ENCODE data around the gene PDE6A. TPM values are rescaled to one million over a fixed set of nuclear protein-coding genes. Genes with fewer than 3 reads are reported as not detected.

Gene PDE6A
- total and polyA plus RNA-seq, 2 experiments from 2014 or later: not detected

DNA sequence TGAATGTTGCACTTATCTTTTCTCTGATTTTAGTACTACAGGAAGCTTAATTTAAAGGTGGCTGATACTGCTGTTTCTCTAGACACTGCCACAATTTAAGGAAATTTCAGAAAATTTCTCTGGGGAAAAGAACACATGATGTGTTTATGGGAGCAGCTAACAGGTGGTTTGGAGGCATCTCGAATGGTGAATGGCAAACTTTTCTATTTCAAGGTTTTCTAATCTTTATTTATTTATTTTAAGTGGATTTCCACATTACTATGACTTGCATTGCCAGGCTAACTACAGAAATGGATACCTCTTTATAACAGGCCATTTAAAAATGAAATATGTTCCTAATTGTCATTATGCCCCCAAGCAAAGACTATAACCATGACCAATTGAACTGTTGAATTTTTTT, 50.4 kb downstream of the PDE6A start:
- no peaks in the 10 kb centered on the region for H3K36me3 ChIP-seq (ENCODE audit: low read depth)
- peaks cover 9% of the 10 kb centered on the region; the same call in 1 of the 2 replicates for H3K27me3 ChIP-seq (replicated peaks; ENCODE audit: insufficient read depth)
- H3K9me2 ChIP-seq (ENCODE audit: insufficient read depth): no peaks in the 10 kb centered on the region
- no peaks in the 10 kb centered on the region for H3K79me2 ChIP-seq (ENCODE audit: insufficient read depth)
- TF ChIP-seq EZH2 (IDR thresholded peaks at IDR 0.05; ENCODE audit: insufficient read depth, poor library complexity, severe bottlenecking): no peak
- TF ChIP-seq EZH2phosphoT487 (IDR thresholded peaks at IDR 0.05; ENCODE audit: insufficient read depth, low read depth): no peak
- no peak overlapping the region for H3K4me3 ChIP-seq
- no peak overlapping the region for H3K9ac ChIP-seq
- H3K4me1 ChIP-seq (ENCODE audit: insufficient read depth): peaks cover 6% of the 10 kb centered on the region; the same call in 1 of the 2 replicates
- H3K4me2 ChIP-seq (ENCODE audit: unreplicated experiment): no peak overlapping the region
- 28 to 33% methylated on average over 1 of the region's 1 CpG for WGBS, 2 experiments (ENCODE audit: low coverage in 1 of 2, low lambda C conversion rate in 2 of 2, missing lambda C conversion rate in 2 of 2)
- DNase-seq: no peak
- no peaks in the 10 kb centered on the region for H4K20me1 ChIP-seq (ENCODE audit: insufficient read depth)
- in situ Hi-C loops (cut with MboI): no loop called here
- no peaks in the 10 kb centered on the region for H3K9me3 ChIP-seq (ENCODE audit: low read depth)
- H2AFZ ChIP-seq: no peak overlapping the region
- H3K27ac ChIP-seq: no peak overlapping the region
- no peaks in the 10 kb centered on the region for H3F3A ChIP-seq (ENCODE audit: insufficient read depth)

DNA sequence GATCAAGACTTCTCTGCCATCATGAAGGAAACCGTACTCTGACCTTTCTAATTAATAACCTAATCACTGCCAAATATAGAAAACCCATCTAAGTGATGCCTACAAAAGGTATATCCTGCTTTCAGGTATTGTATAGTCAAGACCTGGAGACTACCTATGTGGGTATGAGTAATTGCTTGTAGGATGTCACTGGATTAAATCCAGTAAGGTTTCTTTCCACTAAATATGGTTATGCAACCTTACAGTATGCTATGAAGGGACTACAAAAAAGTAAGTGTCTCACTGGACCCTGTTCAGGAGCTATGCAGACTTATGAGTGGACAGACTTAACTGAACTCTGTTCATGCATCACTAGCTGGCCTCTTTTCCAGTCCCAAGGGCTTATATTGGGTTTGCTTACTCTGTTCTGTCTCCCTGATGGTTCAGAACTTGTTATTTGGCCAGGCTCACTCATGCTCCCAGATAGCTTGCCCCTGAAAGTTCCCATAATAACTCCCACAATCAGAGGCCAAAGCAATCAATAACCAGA, 51.1 kb downstream of the PDE6A start:
- Histone ChIP-seq H3K36me3 (ENCODE audit: low read depth) (no peaks in the 10 kb centered on the region), H3K9ac (no peak overlapping the region), H2AFZ (no peak overlapping the region), H3K79me2 (ENCODE audit: insufficient read depth) (no peaks in the 10 kb centered on the region), H3K9me2 (ENCODE audit: insufficient read depth) (no peaks in the 10 kb centered on the region), H3K27me3 (replicated peaks; ENCODE audit: insufficient read depth) (peaks cover 9% of the 10 kb centered on the region; the same call in 1 of the 2 replicates), H3K9me3 (ENCODE audit: low read depth) (no peaks in the 10 kb centered on the region), H3K4me2 (ENCODE audit: unreplicated experiment) (no peak overlapping the region), H3F3A (ENCODE audit: insufficient read depth) (no peaks in the 10 kb centered on the region), H3K4me3 (no peak overlapping the region), H3K27ac (no peak overlapping the region), H4K20me1 (ENCODE audit: insufficient read depth) (no peaks in the 10 kb centered on the region), H3K4me1 (ENCODE audit: insufficient read depth) (peaks cover 6% of the 10 kb centered on the region; the same call in 1 of the 2 replicates)
- DNase-seq: no peak
- 37 to 42% methylated on average over 1 of the region's 1 CpG for WGBS, 2 experiments (ENCODE audit: low coverage in 1 of 2, low lambda C conversion rate in 2 of 2, missing lambda C conversion rate in 2 of 2)
- no peak for TF ChIP-seq EZH2phosphoT487 (IDR thresholded peaks at IDR 0.05; ENCODE audit: insufficient read depth, low read depth)
- TF ChIP-seq EZH2 (IDR thresholded peaks at IDR 0.05; ENCODE audit: insufficient read depth, poor library complexity, severe bottlenecking): no peak
- in situ Hi-C loops (cut with MboI): no loop called here

DNA sequence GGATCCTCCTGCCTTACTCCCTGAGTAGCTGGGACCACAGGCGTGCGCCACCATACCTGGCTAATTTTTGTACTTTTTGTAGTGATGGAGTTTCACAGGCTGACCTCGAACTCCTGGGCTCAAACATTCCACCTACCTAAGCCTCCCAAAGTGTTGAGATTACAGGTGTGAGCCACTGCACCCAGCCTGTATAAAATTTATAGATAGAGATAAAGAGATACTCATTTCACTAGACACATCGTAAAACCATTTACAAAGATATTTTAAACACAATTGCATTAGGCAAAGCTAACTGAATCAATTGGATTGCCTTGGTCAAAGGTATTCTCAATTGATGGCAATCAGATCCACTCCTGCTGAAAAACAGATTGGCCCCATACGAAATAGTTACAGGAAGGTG, 52.0 kb downstream of the PDE6A start:
- no peaks in the 10 kb centered on the region for H3K9me3 ChIP-seq (ENCODE audit: low read depth)
- 73 to 76% methylated on average over 5 of the region's 5 CpGs for WGBS, 2 experiments (ENCODE audit: low coverage in 1 of 2, low lambda C conversion rate in 2 of 2, missing lambda C conversion rate in 2 of 2)
- H3K9ac ChIP-seq: no peak overlapping the region
- H4K20me1 ChIP-seq (ENCODE audit: insufficient read depth): no peaks in the 10 kb centered on the region
- TF ChIP-seq EZH2 (IDR thresholded peaks at IDR 0.05; ENCODE audit: insufficient read depth, poor library complexity, severe bottlenecking): no peak
- TF ChIP-seq EZH2phosphoT487 (IDR thresholded peaks at IDR 0.05; ENCODE audit: insufficient read depth, low read depth): no peak
- no peak overlapping the region for H3K4me3 ChIP-seq
- no peak overlapping the region for H3K4me2 ChIP-seq (ENCODE audit: unreplicated experiment)
- in situ Hi-C loops (cut with MboI): no loop called here
- H3F3A ChIP-seq (ENCODE audit: insufficient read depth): no peaks in the 10 kb centered on the region
- no peaks in the 10 kb centered on the region for H3K36me3 ChIP-seq (ENCODE audit: low read depth)
- H3K9me2 ChIP-seq (ENCODE audit: insufficient read depth): no peaks in the 10 kb centered on the region
- no peak overlapping the region for H2AFZ ChIP-seq
- H3K79me2 ChIP-seq (ENCODE audit: insufficient read depth): no peaks in the 10 kb centered on the region
- H3K27me3 ChIP-seq (replicated peaks; ENCODE audit: insufficient read depth): peaks cover 9% of the 10 kb centered on the region; the same call in 1 of the 2 replicates
- DNase-seq: no peak
- no peak overlapping the region for H3K27ac ChIP-seq
- H3K4me1 ChIP-seq (ENCODE audit: insufficient read depth): peaks cover 6% of the 10 kb centered on the region; the same call in 1 of the 2 replicates

DNA sequence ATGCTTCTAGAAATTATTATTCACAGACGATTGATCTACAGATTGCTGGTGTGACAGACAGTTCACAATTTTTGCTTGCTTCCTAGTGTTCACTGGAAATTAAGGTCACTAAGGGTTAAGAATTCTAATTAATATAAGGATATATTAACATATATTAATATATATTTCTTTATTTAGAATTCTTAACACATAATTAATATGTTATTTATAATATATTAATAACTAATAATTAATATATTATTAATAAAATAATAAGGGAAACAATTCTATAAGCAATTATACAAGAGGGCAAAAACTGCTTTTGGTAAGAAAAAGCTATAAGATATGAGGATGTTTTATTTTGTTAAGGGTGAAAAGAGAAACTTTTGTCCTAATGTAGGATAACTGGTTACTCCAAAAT, 56.3 kb downstream of the PDE6A start:
- Histone ChIP-seq H3K4me1 (ENCODE audit: insufficient read depth) (no peaks in the 10 kb centered on the region), H3K4me3 (no peak overlapping the region), H3F3A (ENCODE audit: insufficient read depth) (no peaks in the 10 kb centered on the region), H3K4me2 (ENCODE audit: unreplicated experiment) (no peak overlapping the region), H3K79me2 (ENCODE audit: insufficient read depth) (no peaks in the 10 kb centered on the region), H3K9ac (no peak overlapping the region), H3K27ac (no peak overlapping the region), H3K9me3 (ENCODE audit: low read depth) (no peaks in the 10 kb centered on the region), H3K9me2 (ENCODE audit: insufficient read depth) (no peaks in the 10 kb centered on the region), H4K20me1 (ENCODE audit: insufficient read depth) (no peaks in the 10 kb centered on the region), H2AFZ (no peak overlapping the region), H3K27me3 (replicated peaks; ENCODE audit: insufficient read depth) (peaks cover 5% of the 10 kb centered on the region; the same call in 1 of the 2 replicates), H3K36me3 (ENCODE audit: low read depth) (no peaks in the 10 kb centered on the region)
- 34 to 35% methylated on average over 1 of the region's 1 CpG for WGBS, 2 experiments (ENCODE audit: low coverage in 1 of 2, low lambda C conversion rate in 2 of 2, missing lambda C conversion rate in 2 of 2)
- in situ Hi-C loops (cut with MboI): no loop called here
- TF ChIP-seq EZH2 (IDR thresholded peaks at IDR 0.05; ENCODE audit: insufficient read depth, poor library complexity, severe bottlenecking) (no peak), EZH2phosphoT487 (IDR thresholded peaks at IDR 0.05; ENCODE audit: insufficient read depth, low read depth) (no peak)
- DNase-seq: no peak
